Nephron progenitor cell (in vitro differentiated cells): Measurements from ENCODE around the gene KCNQ1.

Experiments used
- DNase-seq: peaks from one replicate; pipeline ENCODE4 v3.0.0; 2021
- H3K27ac Mint-ChIP-seq: 2 replicates; pipeline ENCODE4 v1.8.0; 2021; ENCODE audit warnings: mild to moderate bottlenecking, moderate library complexity, mixed read lengths
- H3K27me3 Mint-ChIP-seq: 2 replicates; pipeline ENCODE4 v1.8.0; 2021; ENCODE audit warnings: mild to moderate bottlenecking, low read depth, mixed read lengths; ENCODE audit not compliant: poor library complexity
- H3K36me3 Mint-ChIP-seq: 2 replicates; pipeline ENCODE4 v1.8.0; 2021; ENCODE audit warnings: low read depth, mixed read lengths
- H3K4me1 Mint-ChIP-seq: 2 replicates; pipeline ENCODE4 v1.8.0; 2021; ENCODE audit warnings: mixed read lengths
- H3K4me3 Mint-ChIP-seq: 2 replicates; pipeline ENCODE4 v1.8.0; 2021; ENCODE audit warnings: mild to moderate bottlenecking, moderate library complexity, mixed read lengths
- H3K9me3 Mint-ChIP-seq: 2 replicates; pipeline ENCODE4 v1.8.0; 2021; ENCODE audit warnings: mild to moderate bottlenecking, moderate library complexity, mixed read lengths
- TF ChIP-seq, protein P1 (sequence below): fragments of 200-600 bp; sonication (generic); IDR thresholded peaks from 2 replicates; pipeline ENCODE4 v1.5.0; 2021; ENCODE audit warnings: antibody characterized with exemption

KCNQ1 gene

DNA sequence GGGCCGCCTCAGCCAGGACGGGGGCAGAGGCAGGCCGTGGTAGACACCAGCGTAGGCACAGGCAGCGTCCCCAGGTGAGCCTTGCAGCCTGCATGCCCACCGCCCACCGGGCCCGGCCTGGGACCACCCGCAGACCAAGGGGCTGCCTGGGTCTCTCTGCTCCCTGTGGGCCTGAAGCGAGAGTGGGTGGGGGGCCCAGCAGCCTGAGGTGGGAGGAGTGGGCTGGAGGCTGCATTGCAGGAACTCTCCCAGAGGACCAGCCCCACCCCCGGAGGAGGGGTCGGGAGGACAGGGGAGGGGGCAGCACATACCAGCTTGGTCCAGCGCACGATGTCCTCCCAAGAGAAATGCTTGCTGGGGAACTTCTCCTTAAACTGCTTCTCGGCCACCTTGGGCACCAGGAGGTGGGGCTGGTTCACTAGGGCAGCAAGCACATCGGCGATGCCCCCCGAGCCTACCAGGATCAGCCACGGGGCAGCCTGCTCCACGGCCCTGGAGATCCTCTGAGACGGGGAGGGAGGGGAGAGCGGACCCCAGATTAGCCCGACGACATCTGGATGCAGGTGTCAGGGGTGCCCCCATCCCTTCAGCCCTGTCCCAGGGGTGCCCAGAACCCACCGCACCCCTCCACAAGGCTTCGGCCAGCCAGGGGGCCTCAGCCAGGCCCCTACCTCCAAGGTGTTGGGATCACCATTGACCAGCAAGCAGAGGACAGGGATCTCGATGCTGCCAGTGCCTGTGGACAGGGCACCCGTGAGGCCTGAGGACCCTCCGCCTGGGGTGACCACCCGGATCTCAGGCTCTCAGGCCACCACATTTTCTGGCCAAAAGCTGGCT is 26.7 kb upstream of the KCNQ1 start:
- no peaks in the 10 kb centered on the region for H3K27me3 Mint-ChIP-seq
- no peak overlapping the region for H3K27ac Mint-ChIP-seq
- DNase-seq: no peak
- no peaks in the 10 kb centered on the region for H3K36me3 Mint-ChIP-seq
- peaks cover 24% of the 10 kb centered on the region for H3K4me1 Mint-ChIP-seq
- TF ChIP-seq, protein P1, sequence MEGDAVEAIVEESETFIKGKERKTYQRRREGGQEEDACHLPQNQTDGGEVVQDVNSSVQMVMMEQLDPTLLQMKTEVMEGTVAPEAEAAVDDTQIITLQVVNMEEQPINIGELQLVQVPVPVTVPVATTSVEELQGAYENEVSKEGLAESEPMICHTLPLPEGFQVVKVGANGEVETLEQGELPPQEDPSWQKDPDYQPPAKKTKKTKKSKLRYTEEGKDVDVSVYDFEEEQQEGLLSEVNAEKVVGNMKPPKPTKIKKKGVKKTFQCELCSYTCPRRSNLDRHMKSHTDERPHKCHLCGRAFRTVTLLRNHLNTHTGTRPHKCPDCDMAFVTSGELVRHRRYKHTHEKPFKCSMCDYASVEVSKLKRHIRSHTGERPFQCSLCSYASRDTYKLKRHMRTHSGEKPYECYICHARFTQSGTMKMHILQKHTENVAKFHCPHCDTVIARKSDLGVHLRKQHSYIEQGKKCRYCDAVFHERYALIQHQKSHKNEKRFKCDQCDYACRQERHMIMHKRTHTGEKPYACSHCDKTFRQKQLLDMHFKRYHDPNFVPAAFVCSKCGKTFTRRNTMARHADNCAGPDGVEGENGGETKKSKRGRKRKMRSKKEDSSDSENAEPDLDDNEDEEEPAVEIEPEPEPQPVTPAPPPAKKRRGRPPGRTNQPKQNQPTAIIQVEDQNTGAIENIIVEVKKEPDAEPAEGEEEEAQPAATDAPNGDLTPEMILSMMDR: no peak
- no peaks in the 10 kb centered on the region for H3K9me3 Mint-ChIP-seq
- H3K4me3 Mint-ChIP-seq: no peak overlapping the region

DNA sequence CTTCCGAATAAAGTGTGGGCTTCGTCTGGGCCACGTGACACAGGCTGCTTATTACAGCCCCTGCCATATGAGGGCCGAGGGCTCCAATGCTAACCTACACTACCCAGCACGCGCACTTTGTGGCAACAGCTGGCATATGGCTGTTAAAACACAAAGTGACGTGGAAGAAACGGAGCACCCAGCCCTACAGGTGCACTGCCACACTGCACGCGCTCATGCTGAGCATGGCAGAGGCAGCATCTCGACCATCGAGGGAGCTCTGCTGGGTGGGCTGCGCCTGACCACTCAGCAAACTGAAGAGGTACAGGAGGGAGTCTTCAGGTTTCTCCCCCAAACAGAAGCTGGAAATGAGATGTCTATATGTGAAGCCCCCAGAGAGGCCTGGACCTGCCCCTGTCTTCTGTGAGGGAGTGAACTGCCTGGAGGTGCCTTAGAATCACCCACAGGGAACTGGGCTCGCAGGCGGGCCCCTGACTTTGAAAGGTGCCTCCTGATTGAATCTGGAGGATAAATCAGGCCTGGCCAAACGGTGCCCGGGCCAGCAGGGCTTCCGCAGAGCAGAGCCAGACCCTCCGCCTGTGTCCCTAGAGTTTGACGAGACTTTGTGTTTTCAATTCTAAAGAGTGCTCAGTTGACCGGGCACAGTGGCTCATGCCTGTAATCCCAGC is 26.0 kb upstream of the KCNQ1 start:
- Mint-ChIP-seq H3K9me3 (no peaks in the 10 kb centered on the region), H3K4me1 (peaks cover 24% of the 10 kb centered on the region), H3K4me3 (no peak overlapping the region), H3K27ac (no peak overlapping the region), H3K36me3 (no peaks in the 10 kb centered on the region), H3K27me3 (no peaks in the 10 kb centered on the region)
- TF ChIP-seq, protein P1: no peak
- DNase-seq: no peak

DNA sequence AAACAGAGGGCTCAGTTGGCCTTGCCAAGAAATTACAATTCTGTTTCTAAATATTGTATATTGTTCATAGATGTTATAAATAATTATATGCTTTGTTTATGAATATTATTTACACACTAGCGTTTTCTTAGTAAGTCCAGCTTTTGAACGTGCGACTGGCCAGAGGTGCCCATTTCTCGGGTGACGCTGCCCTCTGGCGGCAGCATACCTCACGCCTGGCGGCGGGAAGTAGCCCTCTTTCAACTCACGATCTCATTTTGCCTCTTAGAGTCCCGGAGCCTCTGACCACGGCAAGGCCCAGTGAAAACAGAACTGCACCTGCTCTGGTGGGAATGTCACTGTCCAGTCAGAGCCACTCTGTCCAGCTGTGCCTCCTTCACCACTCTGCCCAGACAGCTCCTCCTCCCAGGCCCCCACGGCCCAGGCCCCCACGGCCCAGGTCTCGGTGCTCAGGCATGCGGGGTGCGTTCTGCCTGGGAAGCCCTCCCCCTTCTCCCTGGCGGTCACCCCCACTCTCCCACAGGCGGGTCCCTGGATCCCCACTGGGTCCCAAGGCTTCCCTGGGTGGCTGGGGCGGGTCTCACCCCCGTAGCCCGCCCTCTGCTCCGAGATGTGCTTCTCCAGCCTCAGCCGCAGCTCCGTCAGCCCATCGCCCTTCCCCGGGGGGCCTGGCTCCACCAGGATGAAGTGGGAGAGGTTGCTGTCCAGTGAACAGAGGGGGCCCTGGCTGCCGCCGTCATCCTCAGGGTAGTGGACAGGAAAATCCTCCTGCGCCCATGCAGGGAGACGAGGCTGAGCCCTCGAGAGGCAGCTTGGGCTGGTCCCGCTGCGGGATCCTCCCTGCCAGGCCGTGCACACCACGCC is 24.9 kb upstream of the KCNQ1 start:
- Mint-ChIP-seq H3K27ac (no peak overlapping the region), H3K4me3 (no peak overlapping the region), H3K36me3 (no peaks in the 10 kb centered on the region), H3K9me3 (no peaks in the 10 kb centered on the region), H3K4me1 (peaks cover 24% of the 10 kb centered on the region), H3K27me3 (no peaks in the 10 kb centered on the region)
- peak; percentile 83 for DNase-seq
- TF ChIP-seq, protein P1: peak; percentile 80

DNA sequence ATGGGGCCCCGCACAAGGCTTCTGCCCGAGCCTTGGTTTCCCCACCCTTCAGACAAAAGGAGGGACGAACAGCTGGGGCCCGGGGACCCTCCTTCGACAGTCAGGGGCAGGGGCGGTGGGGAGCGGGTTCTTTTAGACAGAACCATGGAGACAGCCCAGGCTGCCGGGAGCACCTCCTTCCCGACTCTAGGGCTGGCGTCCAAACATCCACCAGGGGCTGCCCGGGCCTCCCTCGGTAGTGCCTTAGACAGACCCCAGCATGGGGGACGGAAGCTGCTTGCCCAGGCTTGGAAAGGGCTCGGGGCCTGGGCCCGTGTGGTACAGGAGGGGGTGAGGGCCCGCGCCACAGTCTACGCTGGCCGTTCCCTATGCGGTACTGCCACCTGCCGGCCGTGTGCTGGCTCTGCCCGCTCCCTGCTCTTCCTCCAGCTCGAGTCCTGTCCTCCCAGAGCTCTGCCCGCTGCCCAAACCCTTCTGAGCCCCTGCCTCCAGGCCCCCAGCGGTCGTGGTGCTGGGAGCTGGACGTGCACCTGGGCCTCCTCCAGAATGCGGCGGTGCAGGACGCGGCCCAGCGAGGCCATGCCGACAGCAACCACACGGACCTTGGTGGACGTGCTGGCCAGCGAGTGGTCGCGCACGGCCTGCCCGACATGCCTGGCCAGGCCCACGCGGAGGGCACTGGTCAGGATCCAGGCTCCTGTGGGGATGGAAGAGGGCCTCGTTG is 24.1 kb upstream of the KCNQ1 start:
- no peaks in the 10 kb centered on the region for H3K36me3 Mint-ChIP-seq
- H3K27me3 Mint-ChIP-seq: no peaks in the 10 kb centered on the region
- H3K9me3 Mint-ChIP-seq: no peaks in the 10 kb centered on the region
- H3K4me1 Mint-ChIP-seq: peaks cover 24% of the 10 kb centered on the region
- TF ChIP-seq, protein P1: peak; percentile 92
- no peak overlapping the region for H3K4me3 Mint-ChIP-seq
- H3K27ac Mint-ChIP-seq: no peak overlapping the region
- peak; percentile 83 for DNase-seq

DNA sequence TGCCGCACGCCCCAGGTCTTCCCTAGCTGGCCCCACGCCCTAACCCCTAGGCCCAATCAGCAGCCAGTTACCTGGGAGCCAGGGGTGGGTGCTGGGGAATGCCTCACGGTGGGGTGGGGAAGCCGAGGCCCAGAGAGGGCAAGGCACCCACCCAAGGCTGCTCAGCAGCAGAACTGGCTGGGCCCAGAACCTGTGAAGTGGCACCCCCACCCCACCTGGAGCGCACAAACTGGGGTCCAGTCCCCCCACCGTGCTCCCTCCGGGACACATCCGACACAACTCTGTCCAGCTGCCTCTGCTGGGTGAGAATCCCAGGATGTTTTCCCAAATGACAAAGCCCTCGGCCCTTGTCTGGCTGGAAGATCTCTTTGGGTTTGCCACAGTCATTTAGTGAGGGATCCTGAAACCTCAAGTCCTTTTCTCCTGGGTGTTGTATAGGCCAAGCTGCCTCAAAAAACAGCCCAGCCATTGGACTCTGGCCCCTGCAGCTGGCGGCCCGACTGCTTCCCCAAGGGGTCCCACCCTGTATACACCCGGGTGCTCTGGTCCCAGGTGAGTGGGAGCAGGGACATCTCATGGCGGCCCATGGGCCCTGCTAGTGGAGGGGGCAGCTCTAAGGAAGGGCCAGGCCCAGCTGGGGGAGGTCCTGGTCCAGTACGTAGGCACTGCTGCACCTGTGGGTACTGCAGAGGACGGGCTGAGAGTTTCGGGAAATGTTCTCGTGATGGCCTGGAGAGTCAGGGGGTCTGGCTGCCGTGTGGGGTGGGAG is 23.4 kb upstream of the KCNQ1 start:
- TF ChIP-seq, protein P1: no peak
- no peak overlapping the region for H3K4me3 Mint-ChIP-seq
- H3K27ac Mint-ChIP-seq: no peak overlapping the region
- no peaks in the 10 kb centered on the region for H3K9me3 Mint-ChIP-seq
- peaks cover 17% of the 10 kb centered on the region for H3K4me1 Mint-ChIP-seq
- H3K36me3 Mint-ChIP-seq: no peaks in the 10 kb centered on the region
- H3K27me3 Mint-ChIP-seq: no peaks in the 10 kb centered on the region
- no peak for DNase-seq
